H54 (cell line): ENCODE data around the gene GPD1L.
A peak's percentile ranks its signal among the peaks of the same experiment; 100 is the strongest.
"Not testable (repeated sequence)": the region's sequence is repeated elsewhere in the genome, so short reads cannot be mapped to it uniquely, and the experiment has no call there.

Source experiments
- DNase-seq: peaks from one replicate; pipeline ENCODE4 v3.0.0; 2011; ENCODE audit warnings: low spot score, mixed read lengths; ENCODE audit not compliant: insufficient read length
- FAIRE-seq: peaks from 3 replicates; lab custom pipeline; 2011; peaks lifted over from hg19 to GRCh38; lab: Jason Lieb, UNC
- POLR2A ChIP-seq: IDR thresholded peaks from 2 replicates; pipeline ENCODE4 v1.6.1; 2011; ENCODE audit warnings: low read depth, mild to moderate bottlenecking, low read length

Gene GPD1L

GRCh38 chr3:32106132-32106928 lies at the start of gene GPD1L:
Gene GPD1L, plus strand, starts transcription at chr3:32106620. Its CDS starts 92 bp downstream, at chr3:32106712.
- DNase-seq (peak; percentile 95), FAIRE-seq (no peak)
- TF ChIP-seq POLR2A, result peak; percentile 64

GRCh38 chr3:32058465-32058864 lies 48.0 kb upstream of the GPD1L start:
- FAIRE-seq, result not testable (repeated sequence)

GRCh38 chr3:32062950-32063582 lies 43.4 kb upstream of the GPD1L start:
- TF ChIP-seq POLR2A, result no peak
- no peak for FAIRE-seq
- no peak for DNase-seq

More at GRCh38 chr3:32058465-32058864, 48.0 kb upstream of the GPD1L start:
- not testable (repeated sequence) for DNase-seq

- TF ChIP-seq POLR2A, result no peak
- no peak for DNase-seq
- FAIRE-seq, result no peak
Observed at GRCh38 chr3:32066686-32067085, 39.7 kb upstream of the GPD1L start.

- DNase-seq, FAIRE-seq: not testable (repeated sequence)
Observed at GRCh38 chr3:32074194-32074593, 32.2 kb upstream of the GPD1L start.

GRCh38 chr3:32076566-32076965 lies 29.9 kb upstream of the GPD1L start:
- DNase-seq, result peak; percentile 14
- TF ChIP-seq POLR2A, result no peak
- FAIRE-seq, result peak; percentile 52

- TF ChIP-seq POLR2A, result no peak
- DNase-seq (no peak), FAIRE-seq (no peak)
Observed at GRCh38 chr3:32077260-32078084, 28.9 kb upstream of the GPD1L start.

GRCh38 chr3:32078085-32078634 lies 28.3 kb upstream of the GPD1L start:
- no peak for TF ChIP-seq POLR2A
- DNase-seq (no peak), FAIRE-seq (peak; percentile 23)

- TF ChIP-seq POLR2A, result no peak
- DNase-seq, result no peak
- FAIRE-seq, result no peak
Observed at GRCh38 chr3:32078864-32079263, 27.6 kb upstream of the GPD1L start.

- no peak for FAIRE-seq
- DNase-seq, result no peak
- no peak for TF ChIP-seq POLR2A
Observed at GRCh38 chr3:32082721-32083120, 23.7 kb upstream of the GPD1L start.

- no peak for FAIRE-seq
- no peak for DNase-seq
- no peak for TF ChIP-seq POLR2A
Observed at GRCh38 chr3:32083702-32084270, 22.6 kb upstream of the GPD1L start.

GRCh38 chr3:32084870-32085269 lies 21.6 kb upstream of the GPD1L start:
- no peak for TF ChIP-seq POLR2A
- FAIRE-seq, result no peak
- no peak for DNase-seq

- DNase-seq (no peak), FAIRE-seq (no peak)
- no peak for TF ChIP-seq POLR2A
Observed at GRCh38 chr3:32086464-32086863, 20.0 kb upstream of the GPD1L start.
